Measurements from ENCODE around the gene SNCB.

The SNCB gene

GRCh38 chr5:176644294-176644693 is 14.0 kb upstream of the SNCB start:
- TF ChIP-seq CTCF (IDR thresholded peaks at IDR 0.05; ENCODE audit: borderline replicate concordance, insufficient read depth, low read depth, low read length): no peak
- no peak overlapping the region for H3K4me3 ChIP-seq (ENCODE audit: low read depth, low read length)

GRCh38 chr5:176643491-176644219 is 13.3 kb upstream of the SNCB start:
- TF ChIP-seq CTCF (IDR thresholded peaks at IDR 0.05; ENCODE audit: borderline replicate concordance, insufficient read depth, low read depth, low read length): no peak
- H3K4me3 ChIP-seq (ENCODE audit: low read depth, low read length): no peak overlapping the region

GRCh38 chr5:176642675-176643490 is 12.5 kb upstream of the SNCB start:
- TF ChIP-seq CTCF (IDR thresholded peaks at IDR 0.05; ENCODE audit: borderline replicate concordance, insufficient read depth, low read depth, low read length): no peak

GRCh38 chr5:176640616-176641015 is 10.3 kb upstream of the SNCB start:
- no peak for TF ChIP-seq CTCF (IDR thresholded peaks at IDR 0.05; ENCODE audit: borderline replicate concordance, insufficient read depth, low read depth, low read length)
- no peak overlapping the region for H3K4me3 ChIP-seq (ENCODE audit: low read depth, low read length)

More at GRCh38 chr5:176642675-176643490, 12.5 kb upstream of the SNCB start:
- H3K4me3 ChIP-seq (ENCODE audit: low read depth, low read length): no peak overlapping the region

GRCh38 chr5:176639981-176640380 is 9.6 kb upstream of the SNCB start:
- TF ChIP-seq CTCF (IDR thresholded peaks at IDR 0.05; ENCODE audit: borderline replicate concordance, insufficient read depth, low read depth, low read length): no peak
- no peak overlapping the region for H3K4me3 ChIP-seq (ENCODE audit: low read depth, low read length)

- no peak overlapping the region for H3K4me3 ChIP-seq (ENCODE audit: low read depth, low read length)
- TF ChIP-seq CTCF (IDR thresholded peaks at IDR 0.05; ENCODE audit: borderline replicate concordance, insufficient read depth, low read depth, low read length): no peak
Measured at GRCh38 chr5:176639208-176639607, 8.9 kb upstream of the SNCB start.
